RWPE2 (cell line): ENCODE data around the gene IGFBP5.

ENCODE experiments used
- ATAC-seq: fragments of 200-7000 bp; cut with Tn5 transposase; 3 replicates; pipeline ENCODE4 v1.9.1; 2021; ENCODE audit warnings: low read depth
- DNase-seq: peaks from one replicate; pipeline ENCODE4 v3.0.0-alpha.2; 2020; ENCODE audit warnings: low spot score
- H3K27ac ChIP-seq: fragments of 450-650 bp; 2 replicates; pipeline ENCODE4 v1.5.1; 2017; ENCODE audit warnings: mild to moderate bottlenecking; ENCODE audit not compliant: poor library complexity, severe bottlenecking
- H3K27me3 ChIP-seq: fragments of 250-450 bp; sonication (Bioruptor Pico); 2 replicates; pipeline ENCODE4 v1.5.1; 2021; ENCODE audit warnings: mild to moderate bottlenecking, moderate library complexity; ENCODE audit not compliant: insufficient read depth, poor library complexity, severe bottlenecking
- H3K36me3 ChIP-seq: fragments of 250-450 bp; sonication (Bioruptor Pico); 2 replicates; pipeline ENCODE4 v1.5.1; 2020; ENCODE audit warnings: low read depth, mild to moderate bottlenecking, moderate library complexity
- H3K4me1 ChIP-seq: fragments of 250-450 bp; sonication (Bioruptor Pico); 2 replicates; pipeline ENCODE4 v1.5.1; 2021; ENCODE audit warnings: mild to moderate bottlenecking, moderate library complexity; ENCODE audit not compliant: insufficient read depth, poor library complexity, severe bottlenecking
- H3K4me3 ChIP-seq: fragments of 250-450 bp; sonication (Bioruptor Pico); 2 replicates; pipeline ENCODE4 v1.5.1; 2021; ENCODE audit warnings: mild to moderate bottlenecking, moderate library complexity; ENCODE audit not compliant: severe bottlenecking
- H3K9me3 ChIP-seq: fragments of 250-450 bp; sonication (Bioruptor Pico); 2 replicates; pipeline ENCODE4 v1.5.1; 2021; ENCODE audit warnings: mild to moderate bottlenecking, moderate library complexity; ENCODE audit not compliant: severe bottlenecking
- TF ChIP-seq, protein P1 (sequence below): fragments of 450-650 bp; IDR thresholded peaks from one replicate; pipeline ENCODE4 v1.5.1; 2017; ENCODE audit warnings: mild to moderate bottlenecking, moderate library complexity; ENCODE audit not compliant: poor library complexity, severe bottlenecking

IGFBP5 gene

DNA sequence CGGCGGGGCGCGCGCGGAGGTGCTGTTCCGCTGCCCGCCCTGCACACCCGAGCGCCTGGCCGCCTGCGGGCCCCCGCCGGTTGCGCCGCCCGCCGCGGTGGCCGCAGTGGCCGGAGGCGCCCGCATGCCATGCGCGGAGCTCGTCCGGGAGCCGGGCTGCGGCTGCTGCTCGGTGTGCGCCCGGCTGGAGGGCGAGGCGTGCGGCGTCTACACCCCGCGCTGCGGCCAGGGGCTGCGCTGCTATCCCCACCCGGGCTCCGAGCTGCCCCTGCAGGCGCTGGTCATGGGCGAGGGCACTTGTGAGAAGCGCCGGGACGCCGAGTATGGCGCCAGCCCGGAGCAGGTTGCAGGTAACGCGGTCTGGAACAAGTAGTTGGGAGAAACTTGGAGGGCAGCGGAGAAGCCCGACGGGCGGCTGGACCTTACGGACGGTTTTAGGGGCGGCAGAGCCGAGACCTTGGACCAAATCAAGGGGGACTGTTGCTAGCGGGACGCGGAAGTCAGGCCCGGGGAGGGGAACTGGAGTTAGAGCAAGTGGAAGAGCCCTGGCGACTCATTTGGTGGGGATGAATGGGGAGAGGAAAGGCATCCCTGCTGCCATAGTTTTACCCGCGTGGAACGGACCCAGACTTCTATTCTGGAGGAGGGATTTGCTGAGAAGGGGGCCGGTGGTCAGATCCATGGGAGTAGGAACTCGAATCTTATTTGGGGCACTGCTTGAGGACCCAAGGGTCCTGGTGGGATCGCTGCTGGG lies 61.6 kb downstream of the IGFBP5 start:
- H3K36me3 ChIP-seq: no peaks in the 10 kb centered on the region; the same call in 1 of the 2 replicates
- no peak overlapping the region for H3K27ac ChIP-seq
- peaks cover 26% of the 10 kb centered on the region for H3K4me1 ChIP-seq
- ATAC-seq: peak; percentile 39
- DNase-seq: no peak
- TF ChIP-seq, protein P1, sequence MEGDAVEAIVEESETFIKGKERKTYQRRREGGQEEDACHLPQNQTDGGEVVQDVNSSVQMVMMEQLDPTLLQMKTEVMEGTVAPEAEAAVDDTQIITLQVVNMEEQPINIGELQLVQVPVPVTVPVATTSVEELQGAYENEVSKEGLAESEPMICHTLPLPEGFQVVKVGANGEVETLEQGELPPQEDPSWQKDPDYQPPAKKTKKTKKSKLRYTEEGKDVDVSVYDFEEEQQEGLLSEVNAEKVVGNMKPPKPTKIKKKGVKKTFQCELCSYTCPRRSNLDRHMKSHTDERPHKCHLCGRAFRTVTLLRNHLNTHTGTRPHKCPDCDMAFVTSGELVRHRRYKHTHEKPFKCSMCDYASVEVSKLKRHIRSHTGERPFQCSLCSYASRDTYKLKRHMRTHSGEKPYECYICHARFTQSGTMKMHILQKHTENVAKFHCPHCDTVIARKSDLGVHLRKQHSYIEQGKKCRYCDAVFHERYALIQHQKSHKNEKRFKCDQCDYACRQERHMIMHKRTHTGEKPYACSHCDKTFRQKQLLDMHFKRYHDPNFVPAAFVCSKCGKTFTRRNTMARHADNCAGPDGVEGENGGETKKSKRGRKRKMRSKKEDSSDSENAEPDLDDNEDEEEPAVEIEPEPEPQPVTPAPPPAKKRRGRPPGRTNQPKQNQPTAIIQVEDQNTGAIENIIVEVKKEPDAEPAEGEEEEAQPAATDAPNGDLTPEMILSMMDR: no peak
- peak overlapping the region; percentile 75 for H3K4me3 ChIP-seq
- H3K27me3 ChIP-seq: no peaks in the 10 kb centered on the region
- H3K9me3 ChIP-seq: no peaks in the 10 kb centered on the region

DNA sequence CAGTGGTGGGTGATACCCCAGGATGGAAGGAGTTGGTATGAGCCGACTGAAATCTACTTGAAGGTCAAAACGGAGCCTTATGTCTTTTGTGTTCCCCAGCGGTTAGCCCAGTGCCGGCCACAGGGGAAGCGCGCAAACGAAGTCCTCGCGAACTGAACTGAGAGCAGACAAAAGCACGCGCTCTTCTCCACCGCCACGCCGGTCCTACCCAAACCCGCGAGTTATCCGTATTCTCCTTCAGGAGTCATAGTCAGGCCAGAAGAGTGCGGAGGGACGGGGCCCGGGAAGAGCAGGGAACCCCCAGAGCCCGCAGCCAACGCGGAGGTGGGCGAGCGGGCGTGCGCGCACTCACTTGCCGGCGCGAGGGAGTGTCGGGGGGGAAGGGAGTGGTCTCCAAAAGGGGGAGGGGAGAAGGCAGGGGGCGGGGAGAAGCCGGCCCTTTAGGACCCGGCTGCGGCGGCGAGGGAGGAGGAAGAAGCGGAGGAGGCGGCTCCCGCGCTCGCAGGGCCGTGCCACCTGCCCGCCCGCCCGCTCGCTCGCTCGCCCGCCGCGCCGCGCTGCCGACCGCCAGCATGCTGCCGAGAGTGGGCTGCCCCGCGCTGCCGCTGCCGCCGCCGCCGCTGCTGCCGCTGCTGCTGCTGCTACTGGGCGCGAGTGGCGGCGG lies 62.3 kb downstream of the IGFBP5 start, which contains the start of gene IGFBP2:
Gene IGFBP2 (plus strand): TSS at position 469 of the 664 bp plus-strand sequence. CDS start 104 bp downstream, at position 573.
- Histone ChIP-seq H3K4me3 (peak within 1 kb of the TSS; percentile 75), H3K9me3 (no peaks in the 10 kb centered on the region), H3K36me3 (no peaks in the 10 kb centered on the region), H3K27me3 (no peaks in the 10 kb centered on the region), H3K4me1 (peaks cover 26% of the 10 kb centered on the region), H3K27ac (no peak within 1 kb of the TSS)
- ATAC-seq (peak; percentile 11; the same call in 2 of the 3 replicates), DNase-seq (peak; percentile 65)
- TF ChIP-seq, protein P1: no peak

- ATAC-seq: no peak
- Histone ChIP-seq H3K9me3 (no peaks in the 10 kb centered on the region), H3K4me3 (no peak overlapping the region), H3K4me1 (peaks cover 24% of the 10 kb centered on the region), H3K27ac (no peak overlapping the region), H3K27me3 (no peaks in the 10 kb centered on the region), H3K36me3 (no peaks in the 10 kb centered on the region)
- TF ChIP-seq, protein P1: no peak
- DNase-seq: no peak
Measured at GRCh38 chr2:216632346-216632951, 62.9 kb downstream of the IGFBP5 start.

DNA sequence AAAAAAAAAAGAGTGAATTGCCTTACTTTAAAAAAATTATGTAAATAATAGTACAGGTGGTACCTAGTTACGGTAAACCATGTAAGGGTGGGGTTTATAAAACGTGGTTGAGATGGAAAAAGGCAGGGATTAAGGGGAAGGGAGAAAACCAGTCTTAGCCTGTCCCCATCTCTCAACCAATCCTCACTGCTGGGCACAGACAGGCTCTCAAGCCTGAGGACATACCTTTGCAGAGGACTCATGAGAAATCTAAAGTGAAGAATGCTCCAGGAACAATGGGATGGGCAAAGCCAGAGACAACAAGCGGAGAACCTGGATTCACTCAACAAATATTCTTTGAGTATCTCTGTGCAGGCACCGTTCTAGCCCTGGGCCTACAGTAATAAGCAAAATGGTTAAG lies 65.6 kb downstream of the IGFBP5 start:
- H3K36me3 ChIP-seq: no peaks in the 10 kb centered on the region
- DNase-seq: no peak
- no peaks in the 10 kb centered on the region for H3K27me3 ChIP-seq
- H3K9me3 ChIP-seq: no peaks in the 10 kb centered on the region
- TF ChIP-seq, protein P1: no peak
- no peak for ATAC-seq
- no peak overlapping the region for H3K4me3 ChIP-seq
- H3K4me1 ChIP-seq: peaks cover 4% of the 10 kb centered on the region
- no peak overlapping the region for H3K27ac ChIP-seq
